Camera-type eye (tissue), 1 donor: ENCODE measurements around the gene SERINC2. TPM values are rescaled to one million over a fixed set of nuclear protein-coding genes. Genes with fewer than 3 reads are reported as not detected.

Source experiments
- total RNA-seq: library from RNA; depleted of rRNA; stranded (reverse); fragments of >200 nt; gene quantifications from one replicate; pipeline ENCODE4 v1.2.3, GENCODE V29; 2014

The SERINC2 gene
- total RNA-seq: 5.7 TPM

GRCh38 chr1:31412732-31413404 lies at the start of gene SERINC2:
TSS of gene SERINC2 (plus strand) at chr1:31413213. CDS start at chr1:31413266, 53 bp downstream.

DNA sequence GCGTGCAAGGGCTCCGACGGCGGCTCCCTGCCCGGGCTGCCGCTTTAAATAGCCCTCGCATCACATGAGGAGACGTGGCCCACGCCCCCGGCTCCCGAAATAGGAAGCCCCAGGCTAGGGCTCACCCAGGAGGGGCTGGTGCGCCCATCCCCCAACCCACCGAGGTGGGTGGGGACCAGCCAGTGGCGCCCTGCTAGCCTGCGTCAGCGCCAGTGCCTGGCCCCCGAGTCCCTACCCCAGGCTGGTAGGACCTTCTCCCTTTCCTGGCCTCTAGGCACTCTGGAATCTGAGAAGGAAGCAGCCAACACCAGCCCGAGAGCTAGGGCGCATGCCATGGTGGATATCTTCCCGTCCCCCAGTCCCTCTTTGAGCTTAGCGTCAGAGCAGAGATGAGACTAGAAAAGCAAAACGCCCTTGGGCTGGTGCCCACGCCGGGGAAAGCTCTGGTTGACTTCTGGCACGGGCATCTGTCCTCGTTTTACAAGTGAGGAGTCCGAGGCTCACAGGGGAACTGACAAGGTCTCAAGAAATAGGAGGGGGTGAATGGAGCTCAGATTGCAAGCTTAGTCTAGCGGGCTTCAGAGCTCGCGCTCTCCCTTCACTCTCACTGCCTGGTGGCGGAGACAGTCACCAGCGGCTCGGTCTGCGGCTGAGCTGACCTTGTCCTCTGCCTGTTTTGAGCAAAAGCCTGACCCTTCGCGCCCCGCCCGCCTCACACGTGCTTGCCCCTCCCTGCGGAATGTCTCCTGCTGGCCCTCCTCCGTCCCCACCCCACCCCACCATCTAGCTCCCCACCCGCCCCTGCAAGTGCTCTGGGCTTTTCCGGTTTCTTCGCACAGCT lies 39.7 kb upstream of the SERINC2 start, which contains the start of gene FABP3:
Gene FABP3 (minus strand): TSS at position 21 of the 841 bp plus-strand sequence. CDS start 62 bp downstream, outside the sequence.

Other genes with a start within 250 kb of the SERINC2 start
- gene NKAIN1, start 173.3 kb upstream of the SERINC2 start, total RNA-seq: 12.1 TPM
- gene SNRNP40, start 116.4 kb upstream of the SERINC2 start, total RNA-seq: 79.1 TPM
- 33.7 TPM for gene ZCCHC17, start 116.2 kb upstream of the SERINC2 start, total RNA-seq
- gene FABP3, start 40.1 kb upstream of the SERINC2 start, total RNA-seq: 27.0 TPM
- 68.1 TPM for gene TINAGL1, start 163.3 kb downstream of the SERINC2 start, total RNA-seq
- gene HCRTR1, start 204.5 kb downstream of the SERINC2 start, total RNA-seq: not detected
- 58.5 TPM for gene PEF1, start 231.7 kb downstream of the SERINC2 start, total RNA-seq